GM18526 (cell line): ENCODE results near the gene ARID3A.

ENCODE experiments used
- POLR2A ChIP-seq: IDR thresholded peaks from 3 replicates; pipeline ENCODE4 v1.6.1; 2011; ENCODE audit not compliant: insufficient read length; ENCODE audit errors: extremely low read depth

The ARID3A gene

DNA sequence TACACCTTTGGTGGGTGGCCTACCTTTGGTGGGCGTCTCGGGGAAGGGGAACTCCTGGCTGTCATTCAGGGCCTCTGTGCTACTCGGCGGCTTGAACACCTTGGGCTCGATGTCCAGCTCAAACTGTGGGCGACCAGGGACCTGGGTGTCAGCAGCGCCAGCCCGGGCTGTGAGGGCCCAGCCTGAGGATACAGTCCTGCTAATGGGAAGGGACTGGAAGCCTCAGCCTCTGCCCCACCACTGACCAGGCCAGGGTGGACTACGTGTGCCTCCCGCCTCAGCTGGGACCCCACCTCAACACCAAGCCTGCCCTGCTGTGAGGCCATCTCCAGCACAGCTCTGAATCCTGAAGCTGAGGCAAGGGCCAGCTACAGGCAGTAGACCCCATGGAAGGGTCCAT lies 87.4 kb downstream of the ARID3A start:
- no peak for TF ChIP-seq POLR2A

- no peak for TF ChIP-seq POLR2A
Measured at GRCh38 chr19:1014161-1015060, 88.6 kb downstream of the ARID3A start.

DNA sequence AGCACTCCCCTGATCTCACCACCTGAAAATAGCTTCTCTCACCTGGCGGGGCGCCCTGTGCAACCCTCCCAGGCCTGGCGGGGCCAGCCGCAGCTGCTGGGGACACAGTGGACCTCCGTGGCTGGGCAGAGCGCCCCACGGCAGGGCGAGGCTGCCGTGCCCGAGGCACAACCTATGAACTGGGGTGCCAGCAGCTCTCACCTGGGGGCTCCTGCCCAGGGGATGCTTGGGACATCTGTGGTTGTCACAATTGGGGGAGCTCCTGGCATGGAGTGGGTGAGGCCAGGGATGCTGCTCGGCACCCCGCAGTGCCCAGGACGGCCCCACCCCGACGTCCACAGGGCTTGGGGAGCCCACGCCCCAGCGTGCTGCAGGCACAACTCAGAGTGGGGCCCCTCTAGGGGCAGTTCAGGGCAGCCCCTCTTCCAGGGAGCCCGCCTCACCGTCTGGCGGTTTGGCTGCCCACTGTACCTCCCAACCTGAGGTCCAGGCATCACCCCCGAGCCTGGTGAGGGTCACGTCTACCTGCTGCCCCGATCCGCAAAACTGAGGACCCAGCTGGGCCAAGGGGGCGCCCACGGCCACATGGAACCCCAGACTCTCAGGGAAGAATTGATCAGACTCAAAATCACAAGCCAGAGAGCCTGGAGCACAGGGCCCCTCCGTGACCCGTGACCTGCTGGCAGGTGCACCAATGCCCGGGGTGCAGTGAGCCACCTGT lies 89.4 kb downstream of the ARID3A start:
- TF ChIP-seq POLR2A: no peak

DNA sequence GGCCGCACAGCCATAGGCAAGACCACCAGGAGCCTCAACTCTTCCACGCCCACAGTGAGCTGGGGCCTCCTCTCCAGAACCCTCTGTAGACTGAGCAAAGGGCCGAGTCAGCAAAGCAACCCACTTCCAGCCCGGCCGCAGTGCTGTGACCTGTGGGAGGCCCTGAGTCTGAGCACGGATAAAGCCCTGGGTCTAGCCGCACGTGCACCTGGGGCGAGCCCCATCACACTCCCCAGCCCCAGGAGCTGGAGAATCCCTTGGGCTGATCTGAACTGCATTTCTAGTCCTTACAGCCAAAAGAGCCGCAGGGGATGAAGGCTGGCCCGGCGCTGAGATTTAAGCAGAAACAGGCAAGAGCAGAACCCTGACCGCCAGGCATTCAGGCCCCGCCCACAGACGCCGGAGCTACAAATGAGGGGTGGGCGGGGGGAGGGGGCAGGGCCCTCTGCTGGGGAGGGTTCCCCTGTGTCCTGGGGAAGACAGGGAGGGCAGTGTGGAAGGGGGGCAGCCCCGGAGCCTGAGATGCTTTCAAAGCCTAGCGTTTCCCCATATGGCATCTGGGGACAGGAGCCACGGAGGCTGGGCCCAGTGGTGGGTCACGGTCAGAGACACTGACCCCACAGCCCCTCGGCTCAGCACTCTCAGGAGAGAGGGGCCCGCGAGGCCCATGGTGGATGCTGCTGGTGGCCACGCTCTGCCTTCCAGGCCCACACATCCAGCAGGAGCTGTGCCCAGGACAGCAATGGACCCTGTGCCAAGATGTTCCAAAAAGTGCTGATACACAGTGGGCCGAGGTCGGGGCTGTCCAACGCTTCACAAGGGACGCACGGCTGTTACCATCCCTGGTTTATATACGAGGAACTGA lies 90.2 kb downstream of the ARID3A start:
- TF ChIP-seq POLR2A: no peak

DNA sequence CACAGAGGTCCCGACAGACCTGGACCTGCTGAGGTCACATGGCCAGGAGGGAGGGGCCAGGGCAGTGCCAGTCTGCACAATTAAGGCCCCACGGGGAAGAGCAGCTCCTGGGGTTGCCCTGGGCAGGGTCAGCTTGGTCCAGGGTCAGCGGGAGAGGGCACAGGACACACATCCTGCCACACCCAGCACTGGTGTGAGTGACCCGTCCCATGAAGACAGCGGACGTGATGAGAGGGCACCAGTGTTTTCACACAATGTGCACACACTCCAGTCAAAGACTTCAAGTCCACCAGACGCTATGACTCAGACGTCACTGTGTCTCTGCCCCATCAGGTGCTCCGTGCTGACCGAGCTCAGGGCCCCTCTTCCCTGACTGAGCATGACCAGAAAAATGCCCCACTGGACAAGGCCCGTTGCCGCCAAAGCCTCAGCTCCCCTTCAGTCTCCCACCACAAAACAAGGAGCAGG lies 90.8 kb downstream of the ARID3A start:
- no peak for TF ChIP-seq POLR2A

DNA sequence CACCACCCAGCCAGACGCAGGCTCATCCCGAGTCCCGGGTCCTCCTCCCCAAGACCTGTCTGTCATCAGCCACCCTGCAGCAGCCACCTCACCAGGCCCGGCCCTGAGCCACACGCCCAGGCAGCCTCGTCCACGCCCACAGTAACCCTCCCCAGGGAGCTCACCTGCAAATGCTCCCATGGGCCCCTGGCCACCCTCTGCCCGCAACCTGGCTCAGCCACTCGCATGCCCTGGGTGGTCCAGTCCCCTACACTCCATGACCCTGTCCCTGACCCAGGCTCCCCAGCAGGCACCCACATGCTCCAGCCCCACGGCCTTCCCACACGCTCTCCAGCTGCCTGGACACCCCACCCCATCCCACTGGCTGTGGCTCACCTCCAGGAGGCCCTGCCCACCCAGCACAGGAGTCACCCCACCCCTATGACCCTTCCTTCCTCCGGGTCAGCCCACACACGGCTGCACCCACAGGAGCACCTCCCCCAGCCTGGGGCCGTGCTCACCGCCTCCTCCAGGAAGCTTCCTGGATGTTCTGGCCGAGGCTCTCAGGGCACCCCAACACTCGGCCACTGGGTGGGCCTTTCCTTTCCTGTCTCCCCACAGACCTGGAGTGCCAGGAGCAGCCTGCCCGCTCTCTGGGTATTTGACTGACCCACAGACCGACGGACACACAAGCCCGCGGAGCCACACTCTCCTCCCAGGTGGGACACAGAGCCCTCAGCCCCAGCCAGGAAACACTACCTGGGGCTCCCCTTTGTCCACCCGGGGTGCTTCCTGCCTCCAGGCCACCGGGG lies 91.5 kb downstream of the ARID3A start:
- no peak for TF ChIP-seq POLR2A

GRCh38 chr19:1017906-1018305 lies 92.1 kb downstream of the ARID3A start:
- TF ChIP-seq POLR2A: no peak

DNA sequence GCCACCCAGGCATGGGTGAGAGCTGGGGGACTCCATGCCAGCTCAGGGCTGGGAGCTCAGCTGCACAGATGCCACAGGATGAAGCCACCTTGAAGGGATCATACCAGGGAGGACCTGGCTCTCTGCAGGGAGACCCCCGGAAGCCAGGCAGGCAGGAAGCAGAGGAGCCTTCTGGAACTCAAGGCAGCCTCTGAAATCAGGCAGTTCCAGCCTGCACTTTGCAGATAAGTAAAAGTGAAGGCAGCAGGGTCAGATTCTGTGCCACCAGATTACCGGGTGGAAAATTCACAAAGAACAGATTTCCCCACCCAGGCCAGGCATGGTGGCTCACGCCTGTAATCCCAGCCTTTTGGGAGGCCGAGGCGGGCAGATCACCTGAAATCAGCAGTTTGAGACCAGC lies 92.6 kb downstream of the ARID3A start:
- no peak for TF ChIP-seq POLR2A

- TF ChIP-seq POLR2A: no peak
Measured at GRCh38 chr19:1018932-1019615, 93.2 kb downstream of the ARID3A start.

- TF ChIP-seq POLR2A: no peak
Measured at GRCh38 chr19:1019616-1019961, 93.8 kb downstream of the ARID3A start.

DNA sequence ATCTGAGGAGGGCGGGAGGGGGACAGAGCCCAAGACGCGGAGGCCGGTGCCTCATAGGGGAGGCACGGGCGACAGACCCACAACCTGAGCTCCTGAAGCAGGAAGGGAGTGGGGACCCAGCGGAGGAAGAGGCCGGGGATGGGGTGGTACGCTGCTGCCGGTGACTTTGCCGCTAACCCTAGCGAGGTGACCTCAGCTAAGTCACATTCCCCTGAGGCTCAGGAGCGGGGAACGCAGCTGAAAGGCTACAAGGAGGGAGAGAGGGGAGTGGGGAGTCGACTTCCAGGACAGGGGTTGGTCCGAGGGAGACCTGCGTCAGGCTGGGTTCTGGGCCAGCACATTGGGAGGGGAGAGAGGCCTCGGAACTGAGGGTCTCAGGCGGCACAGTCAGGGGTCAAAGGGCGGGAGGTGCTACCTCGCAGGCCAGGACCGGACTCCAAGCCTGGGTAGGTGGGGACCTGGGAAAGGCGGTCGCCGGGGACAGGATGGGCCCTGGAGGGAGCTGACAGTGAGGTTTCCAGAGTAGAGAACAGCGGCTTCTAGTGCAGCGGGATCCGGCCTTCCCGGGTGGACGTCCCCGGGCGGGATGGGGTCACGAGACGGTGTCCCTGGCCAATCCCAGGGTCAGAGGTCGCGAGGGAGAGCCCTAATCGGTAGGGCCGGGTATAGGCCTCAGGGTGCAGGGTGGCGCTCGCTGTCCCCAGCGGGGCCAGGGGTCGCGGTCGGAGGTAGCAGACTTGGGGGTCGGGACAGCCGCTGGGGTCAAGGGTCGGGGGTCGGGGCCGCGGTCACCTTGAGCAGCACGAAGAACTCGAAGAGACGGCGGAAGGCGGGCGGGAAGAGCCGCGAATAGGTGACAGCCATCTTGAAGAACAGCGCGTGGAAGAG lies 94.4 kb downstream of the ARID3A start:
- TF ChIP-seq POLR2A: no peak

DNA sequence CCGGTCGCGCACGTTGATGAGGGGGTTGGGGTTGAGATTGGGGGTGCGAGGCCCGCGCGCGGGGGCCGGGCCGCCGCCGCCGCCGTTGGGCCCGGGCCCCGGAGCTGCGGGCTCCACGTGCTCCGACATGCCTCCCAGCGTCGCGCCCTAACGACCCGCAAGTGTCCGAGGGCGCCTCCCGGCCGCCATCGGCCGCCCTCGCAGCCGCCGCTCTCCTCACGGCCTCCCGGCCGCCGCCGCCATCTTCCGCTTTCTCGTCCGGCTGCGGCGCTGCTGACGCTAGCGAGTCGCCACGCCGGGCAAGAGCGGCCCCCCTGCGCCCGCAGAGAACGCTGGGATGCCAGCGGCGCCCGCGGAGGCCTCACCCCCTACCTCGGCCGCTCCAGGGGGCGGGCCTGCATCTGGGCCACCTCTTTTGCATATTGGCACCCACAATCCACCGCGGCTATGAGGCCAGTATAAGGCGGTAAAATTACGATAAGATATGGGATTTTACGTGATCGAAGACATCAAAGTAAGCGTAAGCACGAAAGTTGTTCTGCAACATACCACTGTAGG lies 95.1 kb downstream of the ARID3A start, which contains the start of gene TMEM259:
TMEM259 (minus strand) TSS at position 256 of the 558 bp plus-strand sequence; CDS start at position 129, 127 bp downstream.
- peak; percentile 81 for TF ChIP-seq POLR2A
